Activated T-helper 1 cell treated with anti-CD3 and anti-CD28 coated beads, Interleukin-12 subunit alpha, Interleukin-12 subunit beta, Interleukin-2, Interleukin-4 antibody, amounts not matched to agents 30 ng/mL and 10 ng/mL and 1 ng/mL, durations not matched to agents 14 hours and 24 hours and 36 hours (primary cell): ENCODE measurements around the gene CCT5. TPM values are rescaled to one million over a fixed set of nuclear protein-coding genes. Genes with fewer than 3 reads are reported as not detected.
"Not testable (repeated sequence)": the region's sequence is repeated elsewhere in the genome, so short reads cannot be mapped to it uniquely, and the experiment has no call there.

Experiments used
- DNase-seq: peaks from one replicate; pipeline ENCODE4 v3.0.0; 2021; ENCODE audit warnings: low spot score
- H3K27ac Mint-ChIP-seq: one replicate; pipeline ENCODE4 v1.8.0; 2021; ENCODE audit warnings: mild to moderate bottlenecking, mixed read lengths
- H3K27me3 Mint-ChIP-seq: one replicate; pipeline ENCODE4 v1.8.0; 2022; ENCODE audit warnings: mild to moderate bottlenecking, moderate library complexity, mixed read lengths; ENCODE audit not compliant: insufficient read depth
- H3K36me3 Mint-ChIP-seq: one replicate; pipeline ENCODE4 v1.8.0; 2021; ENCODE audit warnings: low read depth, mixed read lengths
- H3K4me1 Mint-ChIP-seq: one replicate; pipeline ENCODE4 v1.8.0; 2021; ENCODE audit warnings: low read depth, mixed read lengths
- H3K4me3 Mint-ChIP-seq: one replicate; pipeline ENCODE4 v1.8.0; 2021; ENCODE audit warnings: mild to moderate bottlenecking, moderate library complexity, mixed read lengths
- H3K9me3 Mint-ChIP-seq: one replicate; pipeline ENCODE4 v1.8.0; 2021; ENCODE audit warnings: mixed read lengths
- intact Hi-C: fragments of 100-400 bp; cut with micrococcal nuclease; formaldehyde crosslinking; loops from one replicate; pipeline ENCODE4 v1.15.1; 2024
- total RNA-seq: library from RNA; stranded (reverse); gene quantifications from 2 replicates; pipeline ENCODE4 v1.2.3, GENCODE V29; 2022

The CCT5 gene
- total RNA-seq, 1 donor from 2014 or later: 512 TPM

DNA sequence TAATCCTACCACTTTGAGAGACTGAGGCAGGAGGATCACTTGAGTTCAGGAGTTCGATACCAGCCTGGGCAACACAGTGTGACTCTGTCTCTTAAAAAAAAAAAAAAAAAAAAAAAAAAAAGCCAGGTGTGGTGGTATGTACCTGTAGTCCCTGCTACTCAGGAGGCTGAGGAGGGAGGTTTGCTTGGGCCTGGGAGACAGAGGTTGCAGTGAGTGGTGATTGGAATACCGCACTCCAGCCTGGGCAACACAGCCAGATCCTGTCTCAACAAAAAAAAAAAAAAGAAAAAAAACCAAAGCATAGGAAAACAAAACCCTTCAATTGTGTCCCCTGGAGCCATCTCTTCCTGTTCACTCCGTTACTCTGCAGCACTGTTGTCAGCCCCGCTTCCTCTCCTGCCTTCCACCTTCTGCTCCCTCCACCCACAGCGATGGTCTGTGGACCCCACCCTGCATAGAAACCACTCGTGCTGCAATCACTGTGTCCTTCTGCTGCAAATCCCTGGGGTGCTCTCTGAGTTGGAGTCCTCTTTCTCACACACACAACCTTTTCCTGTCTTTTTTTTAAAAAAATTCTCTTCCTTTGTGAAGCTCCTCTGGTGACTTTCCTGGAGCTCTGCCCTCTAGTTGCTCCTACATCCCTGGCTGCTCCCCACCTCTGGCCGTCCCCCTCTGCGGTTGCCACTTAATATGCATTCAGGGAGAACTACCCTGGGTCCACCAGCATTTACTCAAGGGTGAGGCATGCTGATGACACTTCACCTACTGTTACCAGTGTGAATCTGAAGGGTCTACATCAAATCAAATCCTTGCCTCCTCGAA is 22.2 kb downstream of the CCT5 start:
- no peak overlapping the region for H3K27ac Mint-ChIP-seq
- peaks cover 18% of the 10 kb centered on the region for H3K4me1 Mint-ChIP-seq
- H3K36me3 Mint-ChIP-seq: no peaks in the 10 kb centered on the region
- no peaks in the 10 kb centered on the region for H3K9me3 Mint-ChIP-seq
- H3K4me3 Mint-ChIP-seq: no peak overlapping the region
- intact Hi-C loops: no loop called here
- DNase-seq: no peak
- peaks cover 5% of the 10 kb centered on the region for H3K27me3 Mint-ChIP-seq

DNA sequence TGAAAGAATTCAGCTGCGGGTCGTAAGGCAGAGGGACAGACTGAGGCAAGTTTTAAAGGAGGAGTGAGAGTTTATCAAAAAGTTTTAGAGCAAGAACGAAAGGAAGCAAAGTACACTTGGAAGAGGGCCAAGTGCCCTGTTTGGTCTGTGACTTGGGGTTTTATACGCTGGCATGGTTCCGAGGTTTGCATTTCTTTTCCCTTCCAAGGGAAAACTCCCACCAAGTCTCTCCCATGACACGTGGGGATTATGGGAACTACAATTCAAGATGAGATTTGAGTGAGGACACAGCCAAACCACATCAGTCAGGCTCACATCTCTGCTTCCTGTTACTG is 22.8 kb downstream of the CCT5 start:
- intact Hi-C loops, H3K4me3 Mint-ChIP-seq, H3K9me3 Mint-ChIP-seq, H3K27ac Mint-ChIP-seq, DNase-seq, H3K27me3 Mint-ChIP-seq, H3K36me3 Mint-ChIP-seq: not testable (repeated sequence)
- H3K4me1 Mint-ChIP-seq: peaks cover 18% of the 10 kb centered on the region

DNA sequence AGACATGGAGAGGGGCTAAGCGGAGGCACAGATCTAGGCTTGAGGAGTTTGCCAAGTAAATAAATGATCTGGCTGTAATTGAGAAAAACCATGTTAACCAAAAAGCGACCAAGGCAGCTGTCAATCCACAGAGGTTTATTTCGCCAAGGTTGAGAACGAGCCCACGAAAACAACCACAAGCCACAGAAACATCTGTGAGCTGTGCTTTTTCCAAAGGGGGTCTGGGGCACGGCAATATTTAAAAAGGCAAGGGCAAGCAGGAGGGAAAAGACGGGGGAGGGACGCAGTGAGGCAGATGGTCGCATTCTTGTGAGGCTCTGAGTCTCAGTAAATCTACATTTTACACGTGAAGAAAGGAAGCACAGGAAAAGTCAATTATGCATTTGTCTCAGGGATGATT is 25.4 kb downstream of the CCT5 start:
- DNase-seq: no peak
- H3K9me3 Mint-ChIP-seq: no peaks in the 10 kb centered on the region
- no peak overlapping the region for H3K4me3 Mint-ChIP-seq
- H3K4me1 Mint-ChIP-seq: peaks cover 18% of the 10 kb centered on the region
- no peak overlapping the region for H3K27ac Mint-ChIP-seq
- no peaks in the 10 kb centered on the region for H3K36me3 Mint-ChIP-seq
- H3K27me3 Mint-ChIP-seq: peaks cover 5% of the 10 kb centered on the region
- intact Hi-C loops: no loop called here

GRCh38 chr5:10275991-10276390 is 25.9 kb downstream of the CCT5 start:
- Mint-ChIP-seq H3K27ac (no peak overlapping the region), H3K36me3 (no peaks in the 10 kb centered on the region), H3K4me3 (no peak overlapping the region), H3K4me1 (peaks cover 18% of the 10 kb centered on the region), H3K9me3 (no peaks in the 10 kb centered on the region), H3K27me3 (peaks cover 5% of the 10 kb centered on the region)
- DNase-seq: no peak
- intact Hi-C loops: no loop called here

DNA sequence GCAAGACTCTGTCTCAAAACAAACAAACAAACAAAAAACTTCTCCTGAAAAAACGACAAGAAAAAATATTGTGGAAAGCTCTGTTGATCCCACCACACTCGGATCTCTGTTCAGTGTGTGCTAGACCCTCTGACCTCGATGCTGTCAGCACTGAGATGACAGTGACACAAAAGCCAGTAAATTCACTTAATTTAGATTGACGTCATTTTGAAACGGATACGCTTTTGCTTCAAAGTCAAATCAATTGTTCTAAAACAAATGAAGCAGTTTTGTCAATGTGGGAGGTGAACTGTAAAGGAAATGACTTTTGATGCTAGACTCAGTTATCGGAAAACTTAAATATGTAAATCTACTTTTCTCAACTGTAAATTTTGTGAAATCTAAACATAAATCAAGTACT is 26.6 kb downstream of the CCT5 start:
- Mint-ChIP-seq H3K27me3 (peaks cover 6% of the 10 kb centered on the region), H3K9me3 (no peaks in the 10 kb centered on the region), H3K27ac (no peak overlapping the region), H3K36me3 (no peaks in the 10 kb centered on the region), H3K4me3 (no peak overlapping the region), H3K4me1 (peaks cover 18% of the 10 kb centered on the region)
- intact Hi-C loops: no loop called here
- DNase-seq: no peak

DNA sequence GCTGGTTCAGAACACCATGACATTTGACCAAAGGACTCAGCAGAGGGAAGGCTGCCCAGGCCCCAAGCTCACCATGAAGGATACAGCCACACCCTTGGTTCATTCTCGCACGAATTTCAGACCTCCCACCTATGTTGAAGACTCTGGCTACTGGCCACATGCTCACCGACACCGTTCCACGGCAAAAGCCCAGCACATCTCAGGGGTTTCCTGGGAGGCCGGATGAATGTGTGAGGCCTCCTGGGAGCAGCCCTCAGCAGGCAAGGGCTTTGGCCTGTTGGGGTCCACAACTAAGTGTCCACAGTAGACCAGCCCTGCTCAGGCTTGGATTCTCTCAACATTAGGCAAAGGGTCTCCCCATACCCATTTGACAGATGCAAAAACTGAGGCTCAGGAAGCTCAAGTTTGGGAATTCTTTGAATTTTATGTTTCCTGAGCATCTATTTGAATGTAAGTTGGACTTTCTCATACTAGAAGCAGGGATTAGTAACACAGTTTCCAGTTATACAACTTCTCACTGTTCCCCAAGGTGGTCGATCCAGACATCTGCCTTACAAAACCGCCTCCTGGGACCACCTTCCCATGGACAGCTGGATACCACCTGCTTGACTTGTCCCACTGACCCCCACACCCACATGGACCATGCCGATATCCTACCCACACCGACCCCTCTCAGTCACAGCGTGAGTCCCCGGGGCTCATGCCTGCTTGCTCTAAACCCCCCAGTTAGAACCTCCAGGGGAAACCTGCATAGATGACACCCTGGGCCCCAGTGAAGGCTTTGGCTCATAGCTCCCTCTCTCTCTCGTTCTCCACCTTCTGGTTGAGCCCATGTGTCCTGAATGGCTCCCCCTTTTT is 27.9 kb downstream of the CCT5 start:
- intact Hi-C loops: no loop called here
- Mint-ChIP-seq H3K27me3 (peaks cover 5% of the 10 kb centered on the region), H3K4me3 (no peak overlapping the region), H3K36me3 (no peaks in the 10 kb centered on the region), H3K4me1 (peaks cover 10% of the 10 kb centered on the region), H3K27ac (no peak overlapping the region), H3K9me3 (no peaks in the 10 kb centered on the region)
- no peak for DNase-seq

GRCh38 chr5:10278658-10279279 is 28.7 kb downstream of the CCT5 start:
- no peak overlapping the region for H3K4me3 Mint-ChIP-seq
- H3K27me3 Mint-ChIP-seq: peaks cover 5% of the 10 kb centered on the region
- no peak overlapping the region for H3K27ac Mint-ChIP-seq
- H3K4me1 Mint-ChIP-seq: peaks cover 10% of the 10 kb centered on the region
- intact Hi-C loops: no loop called here
- H3K9me3 Mint-ChIP-seq: no peaks in the 10 kb centered on the region
- no peak for DNase-seq
- H3K36me3 Mint-ChIP-seq: no peaks in the 10 kb centered on the region

GRCh38 chr5:10279328-10279727 is 29.2 kb downstream of the CCT5 start:
- intact Hi-C loops: no loop called here
- peaks cover 5% of the 10 kb centered on the region for H3K27me3 Mint-ChIP-seq
- no peak for DNase-seq
- H3K9me3 Mint-ChIP-seq: no peaks in the 10 kb centered on the region
- H3K4me1 Mint-ChIP-seq: peaks cover 10% of the 10 kb centered on the region
- H3K4me3 Mint-ChIP-seq: no peak overlapping the region
- no peak overlapping the region for H3K27ac Mint-ChIP-seq
- no peaks in the 10 kb centered on the region for H3K36me3 Mint-ChIP-seq

DNA sequence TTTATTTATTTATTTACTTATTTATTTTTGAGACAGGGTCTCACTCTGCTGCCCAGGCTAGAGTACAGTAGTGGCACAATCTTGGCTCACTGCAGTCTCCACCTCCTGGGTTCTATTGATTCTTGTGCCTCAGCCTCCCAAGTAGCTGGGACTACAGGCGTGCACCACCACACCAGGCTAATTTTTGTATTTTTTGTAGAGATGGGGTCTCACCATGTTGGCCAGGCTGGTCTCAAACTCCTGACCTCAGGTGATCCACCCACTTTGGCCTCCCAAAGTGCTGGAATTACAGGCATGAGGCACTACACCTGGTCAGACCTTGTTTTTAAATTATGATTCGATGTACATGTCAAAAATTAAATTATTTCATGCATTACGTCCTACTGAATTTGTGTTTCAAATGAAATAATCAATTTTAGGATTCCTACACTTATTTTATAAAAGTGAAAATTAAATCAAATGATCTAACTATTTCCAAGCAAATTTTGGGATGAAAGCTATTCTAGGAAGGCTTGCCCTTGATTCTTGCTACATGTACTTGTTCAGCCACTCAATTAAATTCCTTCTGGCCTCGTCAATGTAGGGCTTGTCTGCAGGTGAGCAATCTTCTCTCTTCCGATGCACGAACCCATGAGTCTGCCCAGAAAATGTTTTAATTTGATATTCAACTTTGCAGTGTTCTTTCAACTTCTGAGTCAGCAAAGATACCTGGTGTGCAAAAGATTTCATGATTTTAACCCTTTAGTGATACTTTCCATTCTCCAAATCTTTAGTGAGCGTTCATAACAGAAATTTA is 30.0 kb downstream of the CCT5 start:
- H3K4me3 Mint-ChIP-seq: no peak overlapping the region
- DNase-seq: no peak
- H3K27me3 Mint-ChIP-seq: peaks cover 5% of the 10 kb centered on the region
- no peaks in the 10 kb centered on the region for H3K9me3 Mint-ChIP-seq
- no peak overlapping the region for H3K27ac Mint-ChIP-seq
- H3K36me3 Mint-ChIP-seq: no peaks in the 10 kb centered on the region
- intact Hi-C loops: no loop called here
- peaks cover 8% of the 10 kb centered on the region for H3K4me1 Mint-ChIP-seq

DNA sequence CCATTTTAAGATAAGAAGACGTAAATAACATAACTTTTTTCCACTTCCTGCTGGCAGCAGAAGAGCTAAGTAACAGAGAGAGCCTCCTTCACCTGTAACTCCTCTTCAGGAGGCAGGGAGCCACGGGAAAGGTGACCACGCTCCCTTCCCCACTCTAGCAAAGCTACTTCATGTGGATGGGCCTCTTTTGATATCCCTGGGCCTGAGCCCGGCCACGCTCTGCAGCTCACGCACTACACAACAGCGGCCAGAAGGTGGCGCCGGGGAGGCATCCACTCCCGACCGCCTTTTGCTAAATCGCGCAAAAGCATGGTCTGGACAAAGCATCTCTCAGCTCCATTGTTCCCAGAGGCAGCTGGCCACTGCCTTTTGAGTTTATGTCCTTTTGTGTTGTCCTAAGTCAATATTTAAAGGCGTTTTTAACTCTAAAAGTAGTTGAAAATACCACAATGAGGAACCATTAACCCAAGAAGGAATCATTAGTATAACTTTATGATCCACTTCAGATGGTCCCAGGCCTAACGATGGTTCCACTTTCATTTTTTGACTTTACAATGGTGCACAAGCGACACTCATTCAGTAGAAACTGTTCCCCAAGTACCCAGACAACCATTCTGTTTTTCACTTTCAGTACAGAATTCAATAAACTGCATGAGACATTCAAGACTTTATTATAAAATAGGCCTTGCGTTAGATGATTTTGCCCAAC is 34.0 kb downstream of the CCT5 start:
- H3K4me1 Mint-ChIP-seq: no peaks in the 10 kb centered on the region
- H3K9me3 Mint-ChIP-seq: no peaks in the 10 kb centered on the region
- intact Hi-C loops: loop anchor here (1.0 to 2.0 kb wide), 6 partner anchors 34 to 343 kb away; partner anchors contain the start of genes CCT5, MARCHF6 and ROPN1L

DNA sequence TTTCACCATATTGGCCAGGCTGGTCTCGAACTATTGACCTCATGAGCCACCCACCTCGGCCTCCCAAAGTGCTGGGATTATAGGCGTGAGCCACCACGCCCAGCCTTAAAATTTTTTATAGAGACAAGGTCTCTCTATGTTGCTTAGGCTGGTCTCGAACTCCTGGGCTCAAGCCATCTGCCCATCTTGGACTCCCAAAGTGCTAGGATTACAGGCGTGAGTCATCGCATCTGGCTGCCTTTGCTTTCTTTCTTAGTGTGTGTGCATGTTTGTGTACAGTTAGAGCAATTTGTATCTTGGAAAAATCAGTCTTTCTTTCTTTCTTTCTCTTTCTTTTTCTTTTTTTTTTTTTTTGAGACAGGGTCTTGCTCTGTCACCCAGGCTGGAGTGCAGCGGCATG is 35.3 kb downstream of the CCT5 start:
- H3K36me3 Mint-ChIP-seq, H3K27ac Mint-ChIP-seq, H3K27me3 Mint-ChIP-seq, DNase-seq, H3K4me3 Mint-ChIP-seq, H3K9me3 Mint-ChIP-seq, H3K4me1 Mint-ChIP-seq: not testable (repeated sequence)
- intact Hi-C loops: loop anchor here (2.0 kb wide), 1 partner anchor 67 kb away; the partner anchor contains the start of gene MARCHF6

More for the DNA sequence above, 34.0 kb downstream of the CCT5 start:
- Mint-ChIP-seq H3K4me3 (no peak overlapping the region), H3K27ac (no peak overlapping the region), H3K27me3 (peaks cover 6% of the 10 kb centered on the region), H3K36me3 (no peaks in the 10 kb centered on the region)
- DNase-seq: peak; percentile 62
